Keratinocyte (primary cell): ENCODE data around the gene CSGALNACT2. TPM values are rescaled to one million over a fixed set of nuclear protein-coding genes. Genes with fewer than 3 reads are reported as not detected.

Experiments
- DNase-seq: peaks from one replicate; pipeline ENCODE4 v3.0.0-alpha.2; 2011; ENCODE audit warnings: low read depth, missing footprints, low spot score
- FAIRE-seq: peaks from 2 replicates; lab custom pipeline; 2011; peaks lifted over from hg19 to GRCh38; lab: Jason Lieb, UNC
- H2AFZ ChIP-seq: 2 replicates; pipeline ENCODE4 v1.6.0; 2012; ENCODE audit warnings: low read length, control low read depth, inconsistent platforms; ENCODE audit not compliant: control insufficient read depth
- H3K27ac ChIP-seq: 2 replicates; pipeline ENCODE4 v1.5.1; 2011; ENCODE audit warnings: low read length; ENCODE audit not compliant: control insufficient read depth, insufficient read depth
- H3K27me3 ChIP-seq: 3 replicates; pipeline ENCODE4 v1.6.0; 2011; ENCODE audit warnings: low read length; ENCODE audit not compliant: control insufficient read depth, insufficient read depth; ENCODE audit errors: extremely low read depth
- H3K36me3 ChIP-seq, 2 experiments: 2 replicates in 1 of 2; 3 replicates in 1 of 2; pipeline ENCODE4 v1.5.1; 2011; ENCODE audit warnings: low read length in 2 of 2, mild to moderate bottlenecking in 1 of 2; ENCODE audit not compliant: control insufficient read depth in 2 of 2, insufficient read depth in 2 of 2; ENCODE audit errors: extremely low read depth in 1 of 2
- H3K4me1 ChIP-seq: 3 replicates; pipeline ENCODE4 v1.5.1; 2011; ENCODE audit warnings: low read length; ENCODE audit not compliant: control insufficient read depth, insufficient read depth; ENCODE audit errors: extremely low read depth
- H3K4me2 ChIP-seq: 3 replicates; pipeline ENCODE4 v1.6.0; 2011; ENCODE audit warnings: low read depth, low read length; ENCODE audit not compliant: control insufficient read depth, insufficient read depth; ENCODE audit errors: extremely low read depth
- H3K4me3 ChIP-seq, 3 experiments: fragments of 200-600 bp in 1 of 3; sonication (generic) in 1 of 3; 2 replicates in 2 of 3; 3 replicates in 1 of 3; pipeline ENCODE4 v1.5.1; 2011 to 2016; ENCODE audit warnings: low read length in 3 of 3, mild to moderate bottlenecking in 3 of 3, control low read depth in 2 of 3, inconsistent platforms in 1 of 3, low read depth in 1 of 3, mixed read lengths in 1 of 3, mixed run types in 1 of 3, moderate library complexity in 1 of 3; ENCODE audit not compliant: control insufficient read depth in 2 of 3, insufficient read depth in 2 of 3; ENCODE audit errors: extremely low read depth in 1 of 3
- H3K79me2 ChIP-seq: 2 replicates; pipeline ENCODE4 v1.6.0; 2012; ENCODE audit warnings: low read length; ENCODE audit not compliant: control insufficient read depth, insufficient read depth
- H3K9ac ChIP-seq: 3 replicates; pipeline ENCODE4 v1.6.0; 2011; ENCODE audit warnings: low read length; ENCODE audit not compliant: control insufficient read depth, insufficient read depth; ENCODE audit errors: extremely low read depth
- H3K9me1 ChIP-seq: 3 replicates; pipeline ENCODE4 v1.6.0; 2011; ENCODE audit warnings: low read length; ENCODE audit not compliant: control insufficient read depth, insufficient read depth; ENCODE audit errors: extremely low read depth
- H3K9me3 ChIP-seq: 2 replicates; pipeline ENCODE4 v1.5.1; 2012; ENCODE audit warnings: low read depth, low read length; ENCODE audit not compliant: control insufficient read depth
- H4K20me1 ChIP-seq: 3 replicates; pipeline ENCODE4 v1.6.0; 2011; ENCODE audit warnings: low read length; ENCODE audit not compliant: control insufficient read depth, insufficient read depth; ENCODE audit errors: extremely low read depth
- CTCF ChIP-seq, 3 experiments: IDR thresholded peaks in 1 of 3; conservative IDR thresholded peaks in 1 of 3; optimal IDR thresholded peaks in 1 of 3; 2 replicates in 2 of 3; 3 replicates in 1 of 3; pipeline versions ENCODE3 to v1.5.1; 2011; ENCODE audit warnings: low read length in 3 of 3, mild to moderate bottlenecking in 3 of 3, moderate library complexity in 2 of 3, control low read depth in 1 of 3, inconsistent platforms in 1 of 3; ENCODE audit not compliant: insufficient read depth in 2 of 3; ENCODE audit errors: extremely low read depth in 1 of 3
- EZH2 ChIP-seq: IDR thresholded peaks from one replicate; pipeline ENCODE4 v1.6.1; 2012; ENCODE audit warnings: inconsistent platforms, mild to moderate bottlenecking, low read length, moderate library complexity
- dilution Hi-C: fragments of 300-500 bp; cut with MboI; formaldehyde crosslinking; loops from one replicate; pipeline ENCODE4 v1.7.0; 2020; ENCODE audit warnings: low sequenced_read_pairs; ENCODE audit not compliant: extremely low pct_ligation_motif_present
- polyA plus RNA-seq, 5 experiments: library from polyadenylated mRNA; depleted of rRNA in 3 of 5; stranded (reverse) in 3 of 5; stranded (forward) in 1 of 5; unstranded in 1 of 5; fragments of >200 nt; gene quantifications; 1 replicate in 1 of 5; 2 replicates in 3 of 5; 3 replicates in 1 of 5; pipeline versions ENCODE4 v1.2.1 to v1.2.3, GENCODE V29; 2011 to 2012; ENCODE audit warnings: missing spikeins in 2 of 5, low read depth in 1 of 5, low replicate concordance in 1 of 5

Gene CSGALNACT2
- polyA plus RNA-seq, 1 donor (not counting 4 experiments of a cell fraction or from before 2014, with no cell fraction given) = 19.7 TPM

- H3K27ac ChIP-seq = no peak overlapping the region
- H3K27me3 ChIP-seq = peaks cover 26% of the 10 kb centered on the region
- H3K4me1 ChIP-seq = no peaks in the 10 kb centered on the region
- no peaks in the 10 kb centered on the region for H4K20me1 ChIP-seq
- no peak overlapping the region for H2AFZ ChIP-seq
- H3K4me2 ChIP-seq = no peak overlapping the region
- no peak for DNase-seq
- no peaks in the 10 kb centered on the region for H3K79me2 ChIP-seq
- no peak overlapping the region for H3K4me3 ChIP-seq
- TF ChIP-seq CTCF (optimal IDR thresholded peaks at IDR 0.05 in 1 of 3, IDR thresholded peaks at IDR 0.05 in 1 of 3, conservative IDR thresholded peaks at IDR 0.05 in 1 of 3; ENCODE audit: extremely low read depth in 1 of 3, insufficient read depth in 2 of 3, low read length in 3 of 3) (no peak), EZH2 (no peak)
- no peaks in the 10 kb centered on the region for H3K9me1 ChIP-seq
- FAIRE-seq = no peak
- dilution Hi-C loops = no loop called here
- no peaks in the 10 kb centered on the region for H3K9me3 ChIP-seq
- H3K36me3 ChIP-seq = no peaks in the 10 kb centered on the region
- no peak overlapping the region for H3K9ac ChIP-seq
Measured at GRCh38 chr10:43215758-43216455, 77.7 kb downstream of the CSGALNACT2 start.

GRCh38 chr10:43216931-43217562 lies 78.8 kb downstream of the CSGALNACT2 start:
- Histone ChIP-seq H3K9me1 (no peaks in the 10 kb centered on the region), H3K36me3 (no peaks in the 10 kb centered on the region), H3K4me1 (no peaks in the 10 kb centered on the region), H3K9ac (no peak overlapping the region), H3K27me3 (peaks cover 30% of the 10 kb centered on the region), H3K9me3 (no peaks in the 10 kb centered on the region), H4K20me1 (no peaks in the 10 kb centered on the region), H3K27ac (no peak overlapping the region), H3K4me2 (no peak overlapping the region), H3K4me3 (no peak overlapping the region), H2AFZ (no peak overlapping the region), H3K79me2 (no peaks in the 10 kb centered on the region)
- no peak for DNase-seq
- FAIRE-seq = no peak
- TF ChIP-seq EZH2 = no peak
- no peak for TF ChIP-seq CTCF (optimal IDR thresholded peaks at IDR 0.05 in 1 of 3, IDR thresholded peaks at IDR 0.05 in 1 of 3, conservative IDR thresholded peaks at IDR 0.05 in 1 of 3; ENCODE audit: extremely low read depth in 1 of 3, insufficient read depth in 2 of 3, low read length in 3 of 3)
- dilution Hi-C loops = no loop called here
